ENCODE data around the gene TYROBP.

GRCh38 chr19:35913589-35913988 is 5.5 kb upstream of the TYROBP start:
- no peak for TF ChIP-seq POLR2AphosphoS5 (IDR thresholded peaks at IDR 0.05; ENCODE audit: low read depth, low read length)
- no peak for TF ChIP-seq CTCF (IDR thresholded peaks at IDR 0.05)
